Testis (tissue), 2 donors: ENCODE measurements around the gene TCP11.

Experiments
- CTCF ChIP-seq, 3 experiments: fragments of 450-650 bp in 2 of 3; fragments of 200-600 bp in 1 of 3; sonication (generic) in 1 of 3; IDR thresholded peaks; one replicate each; pipeline ENCODE4 v1.5.1; 2016 to 2019; ENCODE audit warnings: antibody characterized with exemption in 3 of 3, mild to moderate bottlenecking in 2 of 3, moderate library complexity in 1 of 3
- POLR2A ChIP-seq: fragments of 450-650 bp; IDR thresholded peaks from one replicate; pipeline ENCODE4 v1.6.1; 2017; ENCODE audit warnings: antibody characterized with exemption, mild to moderate bottlenecking, moderate library complexity

- TF ChIP-seq CTCF (IDR thresholded peaks at IDR 0.05): no peak
- no peak for TF ChIP-seq POLR2A
Measured at GRCh38 chr6:35068644-35069043, 72.5 kb downstream of the TCP11 start.
